ES-I3 (cell line): ENCODE measurements around the gene WDR82.

Experiments used
- H3K36me3 ChIP-seq: 2 replicates; pipeline ENCODE4 v1.6.1; 2013; ENCODE audit warnings: mild to moderate bottlenecking, low read length, control low read depth, moderate library complexity; ENCODE audit not compliant: insufficient read depth
- H3K4me1 ChIP-seq: 2 replicates; pipeline ENCODE4 v1.6.1; 2013; ENCODE audit warnings: mild to moderate bottlenecking, control low read depth, low read length; ENCODE audit not compliant: insufficient read depth
- H3K9ac ChIP-seq: 2 replicates; pipeline ENCODE4 v1.6.1; 2013; ENCODE audit warnings: low read depth, mild to moderate bottlenecking, low read length, moderate library complexity
- H3K9me3 ChIP-seq: 2 replicates; pipeline ENCODE4 v1.6.1; 2013; ENCODE audit warnings: mild to moderate bottlenecking, low read length, moderate library complexity; ENCODE audit not compliant: control insufficient read depth, insufficient read depth

WDR82 gene

DNA sequence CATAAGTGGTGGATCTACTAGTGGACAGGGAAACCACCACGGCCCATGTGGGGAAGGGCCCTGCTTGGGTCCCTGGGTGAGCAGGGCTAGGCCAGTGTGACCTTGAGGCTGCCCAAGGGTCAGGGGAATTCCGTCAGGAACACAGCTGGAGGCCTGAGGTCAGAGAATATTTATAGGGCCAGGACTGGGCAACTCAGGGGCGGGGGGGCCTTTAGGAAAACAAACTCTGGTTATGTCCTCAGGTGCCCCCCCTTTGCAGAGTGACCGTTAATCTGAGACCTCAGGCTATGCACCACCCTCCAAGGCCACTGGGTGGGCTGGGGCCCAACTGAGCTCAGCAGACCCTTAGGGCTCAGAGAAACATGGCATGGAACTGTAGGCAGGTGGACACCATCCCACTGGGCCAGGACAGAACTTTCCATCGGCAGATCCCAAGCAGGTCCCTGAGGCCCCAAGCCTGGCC, 42.0 kb downstream of the WDR82 start:
- Histone ChIP-seq H3K9ac (no peak overlapping the region), H3K36me3 (no peaks in the 10 kb centered on the region), H3K4me1 (peaks cover 26% of the 10 kb centered on the region), H3K9me3 (no peaks in the 10 kb centered on the region)

GRCh38 chr3:52234516-52235447, 43.7 kb downstream of the WDR82 start:
- no peak overlapping the region for H3K9ac ChIP-seq
- H3K9me3 ChIP-seq, result no peaks in the 10 kb centered on the region
- peaks cover 17% of the 10 kb centered on the region for H3K4me1 ChIP-seq
- H3K36me3 ChIP-seq, result peaks cover 9% of the 10 kb centered on the region

- H3K9me3 ChIP-seq, result no peaks in the 10 kb centered on the region
- H3K36me3 ChIP-seq, result peaks cover 9% of the 10 kb centered on the region
- no peak overlapping the region for H3K9ac ChIP-seq
- peaks cover 17% of the 10 kb centered on the region for H3K4me1 ChIP-seq
Measured at GRCh38 chr3:52233968-52234367, 44.5 kb downstream of the WDR82 start.

- peaks cover 9% of the 10 kb centered on the region for H3K36me3 ChIP-seq
- peaks cover 17% of the 10 kb centered on the region for H3K4me1 ChIP-seq
- no peaks in the 10 kb centered on the region for H3K9me3 ChIP-seq
- H3K9ac ChIP-seq, result no peak overlapping the region
Measured at GRCh38 chr3:52233108-52233591, 45.3 kb downstream of the WDR82 start.

- H3K36me3 ChIP-seq, result peaks cover 9% of the 10 kb centered on the region
- peaks cover 14% of the 10 kb centered on the region for H3K4me1 ChIP-seq
- no peak overlapping the region for H3K9ac ChIP-seq
- H3K9me3 ChIP-seq, result no peaks in the 10 kb centered on the region
Measured at GRCh38 chr3:52232279-52233107, 46.0 kb downstream of the WDR82 start.

- Histone ChIP-seq H3K36me3 (peaks cover 9% of the 10 kb centered on the region), H3K9ac (no peak overlapping the region), H3K9me3 (no peaks in the 10 kb centered on the region), H3K4me1 (peaks cover 6% of the 10 kb centered on the region)
Measured at GRCh38 chr3:52231502-52232278, 46.8 kb downstream of the WDR82 start.

- H3K9me3 ChIP-seq, result no peaks in the 10 kb centered on the region
- H3K4me1 ChIP-seq, result no peaks in the 10 kb centered on the region; the same call in 1 of the 2 replicates
- H3K9ac ChIP-seq, result no peak overlapping the region
- peaks cover 9% of the 10 kb centered on the region for H3K36me3 ChIP-seq
Measured at GRCh38 chr3:52230889-52231499, 47.5 kb downstream of the WDR82 start.

- Histone ChIP-seq H3K9me3 (no peaks in the 10 kb centered on the region), H3K4me1 (no peaks in the 10 kb centered on the region; the same call in 1 of the 2 replicates), H3K9ac (no peak overlapping the region), H3K36me3 (peaks cover 9% of the 10 kb centered on the region)
Measured at GRCh38 chr3:52230461-52230860, 48.0 kb downstream of the WDR82 start.

DNA sequence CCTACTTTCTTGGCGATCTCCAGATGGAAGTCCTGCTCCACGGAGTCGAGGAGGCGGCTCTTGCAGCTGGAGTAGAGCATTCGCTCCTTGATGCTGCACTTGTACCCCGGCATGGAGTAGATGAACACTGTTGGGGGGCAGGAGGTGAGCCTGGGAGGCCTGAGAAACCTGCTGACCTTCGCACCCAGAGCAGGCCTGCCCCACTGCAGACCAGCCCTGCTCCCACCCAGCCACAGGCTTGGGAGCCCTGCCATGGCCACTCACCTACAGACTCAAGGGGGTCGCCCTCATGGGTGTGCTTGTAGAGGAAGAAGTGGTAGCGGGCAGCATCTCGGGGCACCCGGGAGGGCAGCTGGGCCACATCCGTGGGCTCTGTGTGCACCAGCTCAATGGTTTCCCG, 48.8 kb downstream of the WDR82 start:
- no peaks in the 10 kb centered on the region; the same call in 1 of the 2 replicates for H3K4me1 ChIP-seq
- H3K36me3 ChIP-seq, result peaks cover 9% of the 10 kb centered on the region
- no peak overlapping the region for H3K9ac ChIP-seq
- no peaks in the 10 kb centered on the region for H3K9me3 ChIP-seq

DNA sequence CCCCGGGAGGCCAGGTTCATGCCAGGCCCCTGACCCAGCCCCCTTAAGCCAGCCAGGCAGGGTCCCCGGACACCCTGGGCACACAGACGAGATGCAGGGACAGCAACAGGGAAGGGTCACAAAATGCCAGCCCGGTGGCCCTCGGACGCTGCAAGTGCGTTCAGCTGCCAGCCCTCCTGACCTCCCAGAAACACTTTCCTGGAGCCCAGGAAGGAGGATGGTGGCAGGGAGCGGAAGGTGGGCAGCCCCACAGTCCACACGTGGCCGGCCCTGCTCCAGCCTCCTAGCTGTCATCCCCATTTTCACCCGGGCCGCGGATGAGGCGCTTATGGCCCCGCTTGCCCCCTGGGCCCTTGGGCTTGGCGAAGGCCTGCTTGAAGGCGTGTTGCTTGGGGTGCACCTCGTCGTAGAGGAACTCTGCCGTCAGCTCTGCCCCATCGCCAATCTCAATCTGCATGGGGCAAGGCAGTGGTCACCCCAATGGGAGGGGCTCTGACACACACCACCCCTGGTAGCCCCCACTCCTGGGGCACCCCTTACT, 49.6 kb downstream of the WDR82 start:
- no peaks in the 10 kb centered on the region for H3K9me3 ChIP-seq
- no peak overlapping the region for H3K9ac ChIP-seq
- H3K4me1 ChIP-seq, result no peaks in the 10 kb centered on the region; the same call in 1 of the 2 replicates
- H3K36me3 ChIP-seq, result peaks cover 9% of the 10 kb centered on the region

DNA sequence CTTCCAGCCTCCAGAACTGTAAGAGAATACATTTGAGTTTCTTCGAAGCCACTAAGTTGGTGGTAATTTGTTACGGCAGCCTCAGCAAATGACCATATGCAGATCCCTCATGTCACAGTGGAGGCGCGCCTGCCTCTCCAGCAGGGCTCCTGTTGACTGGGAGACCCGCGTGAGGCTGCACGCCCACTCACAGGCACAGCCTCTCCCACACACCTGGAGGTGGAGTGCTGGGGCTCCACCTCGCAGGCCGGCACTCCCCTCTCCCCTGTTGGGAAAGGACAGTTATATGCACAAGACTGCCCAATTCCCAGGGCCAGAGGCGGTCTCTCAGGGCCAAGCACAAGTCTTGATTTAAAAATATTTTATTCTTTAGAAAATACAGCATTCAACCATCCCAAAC, 50.2 kb downstream of the WDR82 start:
- no peaks in the 10 kb centered on the region; the same call in 1 of the 2 replicates for H3K4me1 ChIP-seq
- no peak overlapping the region for H3K9ac ChIP-seq

GRCh38 chr3:52227766-52228165, 50.7 kb downstream of the WDR82 start:
- H3K9ac ChIP-seq, result no peak overlapping the region

More for the DNA sequence above, 50.2 kb downstream of the WDR82 start:
- H3K36me3 ChIP-seq, result peaks cover 9% of the 10 kb centered on the region
- H3K9me3 ChIP-seq, result no peaks in the 10 kb centered on the region

GRCh38 chr3:52227117-52227516, 51.3 kb downstream of the WDR82 start:
- no peaks in the 10 kb centered on the region; the same call in 1 of the 2 replicates for H3K4me1 ChIP-seq
- H3K36me3 ChIP-seq, result peaks cover 9% of the 10 kb centered on the region
- H3K9ac ChIP-seq, result no peak overlapping the region

More at GRCh38 chr3:52227766-52228165, 50.7 kb downstream of the WDR82 start:
- Histone ChIP-seq H3K36me3 (peaks cover 9% of the 10 kb centered on the region), H3K4me1 (no peaks in the 10 kb centered on the region; the same call in 1 of the 2 replicates), H3K9me3 (no peaks in the 10 kb centered on the region)

More at GRCh38 chr3:52227117-52227516, 51.3 kb downstream of the WDR82 start:
- no peaks in the 10 kb centered on the region for H3K9me3 ChIP-seq
